Ovary (tissue), 3 donors: ENCODE measurements around the gene MVD.

Experiments used
- CTCF ChIP-seq, 3 donors: fragments of 450-650 bp in 2 of 3; fragments of 200-600 bp in 1 of 3; IDR thresholded peaks; one replicate each; pipeline versions ENCODE4 v1.5.1 to v1.8.0; 2016 to 2022; ENCODE audit warnings: antibody characterized with exemption in 3 of 3, mild to moderate bottlenecking in 1 of 3
- EP300 ChIP-seq: sonication (generic); formaldehyde crosslinking; IDR thresholded peaks from one replicate; pipeline ENCODE4 v1.6.1; 2017; ENCODE audit warnings: antibody characterized with exemption
- donor health status: DM: no; HTN: no; CAD: no.

DNA sequence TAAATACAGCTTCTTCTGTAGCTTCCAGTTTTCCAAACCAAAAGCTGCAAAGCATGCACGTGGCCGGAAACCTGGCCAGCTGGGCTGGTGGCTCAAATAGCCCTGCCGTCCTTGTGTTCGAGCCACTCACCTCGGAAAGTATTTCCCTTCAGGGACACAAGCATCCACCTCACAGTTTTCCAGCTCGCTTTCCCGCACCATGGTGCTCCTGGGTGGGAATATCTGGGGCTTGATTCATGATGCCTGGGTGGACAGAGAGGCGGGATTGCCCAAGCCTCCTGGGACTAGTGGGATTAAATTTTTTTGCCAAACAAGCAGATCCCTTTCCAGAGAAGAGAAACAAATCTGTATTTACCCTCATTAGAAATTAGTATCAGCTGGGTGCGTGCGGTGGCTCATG, 7.1 kb upstream of the MVD start:
- TF ChIP-seq CTCF (IDR thresholded peaks at IDR 0.05): no peak
- TF ChIP-seq EP300: no peak
